Measurements from ENCODE around the gene CYRIA.

CYRIA gene

GRCh38 chr2:16666449-16666801 is 791 bp upstream of the CYRIA start:
- DNase-seq, result no peak

DNA sequence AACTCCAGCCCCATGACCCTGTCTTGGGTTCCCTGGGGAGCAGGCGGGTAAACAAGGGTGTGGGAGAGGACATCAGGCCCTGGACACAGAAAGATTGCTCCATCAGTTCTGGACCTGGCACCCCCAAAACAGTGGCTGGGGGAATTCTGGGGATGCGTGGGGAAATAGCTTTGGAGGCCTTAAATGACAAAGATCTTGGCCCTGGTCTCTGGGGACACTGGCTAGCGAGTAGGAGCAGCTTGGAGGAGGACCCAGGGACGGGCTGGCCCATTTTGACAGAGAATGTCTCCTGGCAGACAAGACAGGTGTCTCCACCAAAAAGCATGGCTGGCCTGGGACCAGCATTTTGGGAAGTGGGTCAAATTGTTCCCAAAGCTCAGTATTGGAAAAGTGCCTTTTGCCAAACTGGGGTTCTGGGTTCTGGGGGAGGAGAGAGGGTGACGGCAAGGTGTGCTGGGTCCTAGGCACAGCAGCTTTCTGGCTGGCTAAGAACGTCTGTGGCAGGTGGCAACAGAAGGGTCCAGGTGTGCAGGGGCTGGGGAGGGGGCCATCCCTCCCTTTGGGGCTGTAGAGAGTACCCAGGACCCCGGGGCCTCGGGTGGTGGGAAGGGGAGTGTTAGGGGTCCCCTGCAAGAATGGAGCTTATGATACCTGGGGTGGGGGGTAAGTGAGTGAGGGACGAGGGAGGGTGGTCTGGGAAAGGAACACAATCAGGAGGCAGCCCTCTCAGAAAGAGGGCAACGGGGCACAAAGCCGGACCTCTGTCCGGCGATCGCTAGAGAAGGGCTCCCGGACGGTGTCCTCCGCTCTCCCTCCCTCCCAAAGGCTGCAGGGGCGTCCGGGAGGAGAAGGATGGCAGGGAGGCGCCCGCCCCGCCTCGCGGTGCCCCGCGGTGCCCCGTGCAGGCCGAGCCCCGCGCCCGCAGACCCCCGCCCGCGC is 556 bp downstream of the CYRIA start:
- DNase-seq, result no peak

- no peak for DNase-seq
Observed at GRCh38 chr2:16664052-16664731, 1.4 kb downstream of the CYRIA start.

DNA sequence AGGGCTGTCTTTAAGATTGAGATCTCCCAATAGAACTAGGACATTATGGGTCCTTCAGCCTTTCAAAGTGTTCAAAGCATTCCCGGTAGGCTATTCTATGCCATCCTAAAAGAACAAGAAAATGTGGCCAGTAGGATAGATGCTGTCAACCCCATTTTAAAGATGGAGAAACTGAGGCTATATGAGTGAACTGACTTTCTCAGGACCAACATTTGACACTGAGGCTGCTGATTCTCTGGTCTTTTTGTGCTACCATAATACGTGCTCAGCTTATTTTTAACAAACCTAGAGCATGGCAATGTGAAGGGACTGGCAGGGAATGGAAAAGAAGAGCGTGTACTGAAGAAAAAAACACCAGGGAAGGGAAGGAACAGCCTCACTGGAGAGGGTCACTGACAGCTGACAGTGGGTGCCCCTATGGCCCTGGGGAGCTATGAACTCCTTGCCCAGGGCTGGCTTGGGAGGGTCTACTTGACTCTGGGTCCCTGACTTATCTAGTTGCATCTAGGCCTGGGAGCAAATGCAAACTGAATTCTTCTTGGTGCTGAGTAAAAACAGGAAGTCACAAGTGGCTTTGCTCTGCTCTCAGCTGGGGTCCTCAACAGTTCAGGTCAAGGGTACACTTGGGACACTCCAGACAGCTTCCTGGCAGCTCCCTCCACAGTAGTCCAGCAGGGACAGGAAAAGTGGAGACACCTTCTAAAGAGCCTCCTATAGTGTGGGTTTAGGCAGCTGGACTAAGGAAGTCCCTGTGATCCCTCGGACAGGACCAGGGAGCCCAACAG is 2.3 kb downstream of the CYRIA start:
- DNase-seq, result no peak

- DNase-seq, result no peak
Observed at GRCh38 chr2:16661936-16662839, 3.4 kb downstream of the CYRIA start.

DNA sequence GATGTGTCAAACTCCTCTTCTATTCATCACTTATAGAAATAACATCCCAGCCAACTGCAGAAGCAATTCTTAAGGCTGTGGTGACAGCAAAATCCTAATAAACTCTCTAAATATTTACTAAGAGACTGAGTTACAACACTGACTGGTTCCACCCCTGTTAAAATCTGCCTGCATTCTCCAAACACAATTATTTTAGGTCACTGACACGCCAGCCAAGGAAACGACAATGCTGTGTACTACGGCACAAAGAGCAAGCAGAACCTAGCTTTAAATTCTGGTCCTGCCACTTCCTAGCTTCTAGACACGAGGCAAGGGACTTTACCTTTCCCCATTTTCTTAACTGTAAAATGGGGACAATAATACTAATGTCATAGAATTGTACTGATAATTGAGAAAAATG is 4.1 kb downstream of the CYRIA start:
- DNase-seq, result no peak

DNA sequence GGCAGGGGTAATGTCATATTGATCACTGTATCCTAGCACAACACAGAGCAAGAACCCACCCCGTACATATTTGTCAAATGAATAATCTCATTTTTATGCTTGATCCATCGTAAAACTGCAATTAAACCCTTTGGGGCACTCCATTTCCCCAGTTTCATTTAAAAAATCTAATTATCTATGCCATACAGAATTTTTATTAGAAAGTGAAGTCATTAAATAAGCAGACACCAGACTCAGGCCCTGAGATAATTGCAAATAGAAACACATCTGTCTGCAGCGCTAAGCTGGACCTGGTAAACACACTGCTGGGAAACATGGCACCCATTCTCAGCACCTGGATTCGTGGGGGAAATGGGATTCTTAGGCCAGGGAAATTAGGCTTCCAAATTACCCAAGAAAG is 5.1 kb downstream of the CYRIA start:
- no peak for DNase-seq

DNA sequence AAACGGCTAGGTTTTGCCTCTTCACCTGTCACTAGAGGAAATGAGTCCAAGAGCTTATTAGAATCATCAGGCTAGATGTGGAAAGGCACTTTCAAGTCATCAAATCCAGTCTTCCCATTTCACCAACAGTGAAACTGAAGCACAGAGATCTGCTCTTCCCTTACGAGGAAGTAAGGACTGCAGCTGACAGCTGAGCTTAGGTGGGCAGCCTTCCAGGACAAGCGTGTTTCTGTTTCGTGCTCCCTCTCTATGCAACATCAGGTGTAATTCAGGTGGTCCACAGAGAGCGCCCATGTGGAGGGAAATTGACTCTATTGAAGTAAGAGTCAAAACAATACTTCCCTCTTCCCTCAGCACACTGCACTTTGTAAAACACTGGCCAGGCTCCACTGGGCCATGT is 5.5 kb downstream of the CYRIA start:
- no peak for DNase-seq

DNA sequence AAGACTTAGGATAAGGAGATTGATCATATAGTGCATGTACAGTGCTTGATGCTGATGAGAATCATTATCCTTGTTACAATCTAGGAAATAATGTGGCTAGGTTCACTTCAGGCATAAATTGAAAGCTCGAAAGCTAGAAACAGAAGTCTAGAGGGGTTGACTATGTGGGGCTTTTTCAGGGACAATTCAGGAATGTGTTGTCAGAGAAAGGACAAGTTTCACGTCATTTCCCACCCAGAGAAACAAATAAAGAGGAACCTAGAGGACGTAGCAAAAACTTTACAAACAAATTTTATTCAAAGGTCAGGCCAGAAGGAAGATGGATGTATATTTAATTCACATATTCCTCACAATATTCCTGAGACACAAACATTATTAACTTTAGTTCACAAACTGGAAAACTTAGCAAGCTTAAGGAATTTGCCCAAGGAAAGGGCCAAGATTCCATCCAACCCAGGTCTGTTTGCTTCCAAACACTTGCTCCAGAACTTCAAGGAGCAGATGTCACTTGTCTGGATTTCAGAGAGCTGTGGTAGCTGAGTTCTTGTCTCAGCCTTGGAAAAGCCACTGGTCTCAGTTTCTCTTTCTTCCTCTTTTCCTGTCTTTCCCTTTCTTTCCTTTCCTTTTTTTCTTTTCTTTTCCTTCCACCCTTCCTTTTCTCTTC is 7.4 kb downstream of the CYRIA start:
- no peak for DNase-seq

DNA sequence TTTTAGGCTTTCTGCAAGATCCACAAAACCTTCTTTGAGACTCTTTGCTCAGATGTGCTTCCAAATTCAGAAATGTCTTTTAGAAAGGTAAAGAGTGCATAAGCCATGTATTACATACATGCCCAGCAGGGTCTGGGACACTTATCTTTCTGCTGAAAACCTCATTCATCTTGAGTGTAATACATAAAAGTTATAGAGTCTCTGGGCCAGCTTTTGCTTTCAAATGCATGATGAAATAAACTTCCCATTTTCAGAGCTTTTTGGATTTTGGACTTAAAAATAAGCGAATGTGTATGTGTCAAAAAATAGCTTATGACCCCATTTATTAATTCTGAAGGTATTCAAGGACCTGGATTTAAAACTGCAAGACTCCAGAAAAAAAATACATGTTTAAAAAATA is 8.0 kb downstream of the CYRIA start:
- DNase-seq, result no peak

GRCh38 chr2:16656784-16657391 is 8.7 kb downstream of the CYRIA start:
- DNase-seq, result no peak

DNA sequence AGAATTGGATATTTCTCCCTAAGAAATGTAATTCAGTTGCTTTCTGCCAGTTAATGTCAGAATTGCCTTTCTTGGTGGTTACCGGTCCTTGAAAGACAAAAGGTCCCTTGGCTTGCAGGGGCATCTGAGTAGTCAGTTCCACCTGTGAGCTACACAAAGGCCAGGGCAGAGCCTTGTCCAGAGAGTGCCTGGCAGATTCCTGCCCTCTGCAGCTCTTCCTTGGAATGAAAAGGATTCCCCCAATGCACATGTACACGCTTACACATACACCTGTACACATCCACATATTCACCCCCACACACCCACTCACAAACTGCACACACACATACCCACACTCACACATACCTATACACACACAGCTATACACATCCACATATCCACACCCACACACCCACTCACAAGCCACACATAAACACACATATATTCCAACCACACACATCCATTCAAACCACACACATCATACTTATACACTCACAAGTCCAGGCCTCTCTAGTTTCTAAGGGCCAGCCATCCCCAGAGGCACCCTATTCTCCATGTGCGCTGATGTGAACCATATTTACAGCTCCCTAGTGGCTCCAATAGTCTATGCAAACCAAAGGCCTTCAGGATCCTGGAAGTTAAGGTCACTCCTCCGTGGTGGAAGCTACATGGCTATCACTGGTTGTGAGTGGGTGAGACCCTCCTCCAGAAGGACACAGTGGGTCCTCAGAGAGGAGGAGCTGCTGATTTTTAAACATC is 9.6 kb downstream of the CYRIA start:
- no peak for DNase-seq

GRCh38 chr2:16655445-16655837 is 10.2 kb downstream of the CYRIA start:
- DNase-seq, result no peak

- DNase-seq, result no peak
Observed at GRCh38 chr2:16654833-16655444, 10.7 kb downstream of the CYRIA start.

DNA sequence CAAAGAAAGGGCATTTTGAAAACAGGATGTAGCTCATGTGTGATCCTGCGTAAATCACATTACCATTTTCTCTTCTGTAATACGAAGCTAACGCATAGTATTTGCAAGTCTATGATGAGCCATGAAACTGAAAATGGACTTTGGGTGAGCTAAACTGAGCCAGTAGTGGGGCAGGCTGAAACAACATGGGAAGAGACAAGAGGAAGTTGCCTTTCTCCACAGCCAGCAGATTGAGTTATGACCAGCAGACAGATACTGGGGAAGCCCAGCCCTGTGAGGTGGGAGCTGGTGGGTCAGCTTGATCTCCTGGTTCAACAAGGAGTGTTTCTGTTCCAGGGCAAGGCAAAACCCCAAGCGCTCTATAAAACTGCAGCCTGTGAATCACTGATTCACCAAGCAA is 11.8 kb downstream of the CYRIA start:
- no peak for DNase-seq

GRCh38 chr2:16653083-16653375 is 12.6 kb downstream of the CYRIA start:
- DNase-seq, result no peak

DNA sequence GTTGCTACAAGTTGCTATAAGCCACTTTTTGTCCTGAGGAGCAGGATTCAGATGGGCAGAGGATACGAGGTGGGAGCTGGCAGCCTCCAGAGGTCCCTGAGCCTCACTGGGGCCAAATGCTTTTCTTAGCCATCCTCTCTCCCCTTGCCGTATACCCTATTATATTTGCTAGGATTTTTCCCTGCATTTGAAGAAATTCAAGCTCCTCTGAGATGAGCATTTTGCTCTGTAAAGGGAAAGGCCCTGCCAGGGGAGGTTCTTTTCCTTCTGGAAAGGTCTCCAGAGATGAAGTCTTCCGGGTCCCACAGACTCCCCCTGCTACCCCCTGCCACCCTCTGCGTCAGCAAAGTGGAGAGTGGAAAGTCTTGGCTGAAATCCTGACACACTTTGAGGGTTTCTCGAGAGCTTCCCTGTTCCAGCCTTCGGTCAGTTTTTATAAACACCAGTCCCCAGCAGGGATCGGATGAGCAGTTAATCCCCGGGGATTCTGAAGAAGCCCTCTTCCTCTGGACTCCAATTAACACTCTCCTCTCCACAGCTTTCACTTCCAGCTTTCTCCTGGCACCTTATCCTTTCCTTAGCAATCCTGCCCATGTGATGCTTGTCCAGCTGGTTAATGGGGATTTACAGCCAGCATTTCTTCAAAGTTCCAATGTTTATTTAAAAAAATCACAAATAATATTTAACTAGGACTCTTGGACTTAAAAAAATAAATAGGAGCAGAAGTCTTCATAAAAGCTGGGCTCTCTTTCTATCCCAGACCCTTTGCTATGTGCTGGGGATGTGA is 13.1 kb downstream of the CYRIA start:
- DNase-seq, result no peak

- no peak for DNase-seq
Observed at GRCh38 chr2:16650287-16651249, 15.1 kb downstream of the CYRIA start.

Data from activated CD4-positive, CD25-positive, alpha-beta regulatory T cell (primary cell).